ENCODE measurements around the gene CD83.

The CD83 gene

GRCh38 chr6:14132244-14132920, 14.8 kb downstream of the CD83 start:
- in situ Hi-C loops (cut with MboI; ENCODE audit: low pct_unique_long_range_greater_than_20kb, low sequenced_read_pairs, unreplicated experiment), result no loop called here
- no peak for DNase-seq (ENCODE audit: low spot score)
- no peak for TF ChIP-seq CTCF (IDR thresholded peaks at IDR 0.05; ENCODE audit: extremely low read depth, insufficient read depth, missing control alignments)

- DNase-seq (ENCODE audit: low spot score), result no peak
- in situ Hi-C loops (cut with MboI; ENCODE audit: low pct_unique_long_range_greater_than_20kb, low sequenced_read_pairs, unreplicated experiment), result no loop called here
- no peak for TF ChIP-seq CTCF (IDR thresholded peaks at IDR 0.05; ENCODE audit: extremely low read depth, insufficient read depth, missing control alignments)
These were observed 15.3 kb downstream of the CD83 start for GRCh38 chr6:14132921-14133275.

- in situ Hi-C loops (cut with MboI; ENCODE audit: low pct_unique_long_range_greater_than_20kb, low sequenced_read_pairs, unreplicated experiment), result no loop called here
- DNase-seq (ENCODE audit: low spot score), result no peak
- TF ChIP-seq CTCF (IDR thresholded peaks at IDR 0.05; ENCODE audit: extremely low read depth, insufficient read depth, missing control alignments), result no peak
These were observed 16.8 kb downstream of the CD83 start for GRCh38 chr6:14134211-14134910.

GRCh38 chr6:14135893-14136539, 18.4 kb downstream of the CD83 start:
- in situ Hi-C loops (cut with MboI; ENCODE audit: low pct_unique_long_range_greater_than_20kb, low sequenced_read_pairs, unreplicated experiment), result no loop called here
- DNase-seq (ENCODE audit: low spot score), result no peak

GRCh38 chr6:14138701-14139215, 21.2 kb downstream of the CD83 start:
- no peak for DNase-seq (ENCODE audit: low spot score)
- in situ Hi-C loops (cut with MboI; ENCODE audit: low pct_unique_long_range_greater_than_20kb, low sequenced_read_pairs, unreplicated experiment), result no loop called here
- TF ChIP-seq CTCF (IDR thresholded peaks at IDR 0.05; ENCODE audit: extremely low read depth, insufficient read depth, missing control alignments), result no peak

More at GRCh38 chr6:14135893-14136539, 18.4 kb downstream of the CD83 start:
- TF ChIP-seq CTCF (IDR thresholded peaks at IDR 0.05; ENCODE audit: extremely low read depth, insufficient read depth, missing control alignments), result no peak

GRCh38 chr6:14141351-14142062, 23.9 kb downstream of the CD83 start:
- in situ Hi-C loops (cut with MboI; ENCODE audit: low pct_unique_long_range_greater_than_20kb, low sequenced_read_pairs, unreplicated experiment), result loop anchor here (10.0 kb wide), 1 partner anchor 237 kb away; no protein-coding TSS in a partner anchor
- no peak for TF ChIP-seq CTCF (IDR thresholded peaks at IDR 0.05; ENCODE audit: extremely low read depth, insufficient read depth, missing control alignments)

More at GRCh38 chr6:14141351-14142062, 23.9 kb downstream of the CD83 start:
- no peak for DNase-seq (ENCODE audit: low spot score)

Data from GM13977 (cell line).